SK-N-SH (cell line): ENCODE data around the gene ZC3H12A. TPM values are rescaled to one million over a fixed set of nuclear protein-coding genes. Genes with fewer than 3 reads are reported as not detected.

ENCODE experiments used
- CTCF ChIA-PET: fragments of 300-600, 350-600 bp; formaldehyde crosslinking; extraction: SDS; loops from one replicate; lab custom pipeline; 2021; lab: Yijun Ruan, JAX
- POLR2A ChIA-PET: fragments of 350-600 bp; sonication (Branson Sonifier 250); formaldehyde crosslinking; extraction: SDS; loops from one replicate; lab custom pipeline; 2020; ENCODE audit warnings: antibody characterized with exemption, inconsistent platforms; lab: Yijun Ruan, JAX
- DNase-seq: peaks from one replicate; pipeline ENCODE4 v3.0.0; 2012
- H2AFZ ChIP-seq: fragments of 200-600 bp; sonication (generic); 2 replicates; pipeline ENCODE4 v1.8.1; 2016; ENCODE audit warnings: antibody characterized with exemption, mild to moderate bottlenecking, low read depth
- H3F3A ChIP-seq: fragments of 200-600 bp; sonication (generic); replicated peaks from 2 replicates; pipeline ENCODE3; 2016; ENCODE audit warnings: antibody characterized with exemption, mild to moderate bottlenecking; ENCODE audit not compliant: insufficient read depth
- H3K27ac ChIP-seq, 2 experiments: fragments of 200-500 bp in 1 of 2; fragments of 200-600 bp in 1 of 2; sonication (Bioruptor generic) in 1 of 2; sonication (generic), shearing (Covaris generic) in 1 of 2; 2 replicates each; pipeline versions ENCODE4 v1.5.1 to v1.6.1; 2014 to 2016; ENCODE audit warnings: low read depth in 2 of 2, inconsistent platforms in 1 of 2, low read length in 1 of 2, mild to moderate bottlenecking in 1 of 2, mixed read lengths in 1 of 2
- H3K27me3 ChIP-seq: fragments of 200-600 bp; sonication (generic), shearing (Covaris generic); 2 replicates; pipeline ENCODE4 v1.6.1; 2016; ENCODE audit warnings: mixed run types; ENCODE audit not compliant: insufficient read depth
- H3K36me3 ChIP-seq, 2 experiments: fragments of 200-500 bp in 1 of 2; fragments of 200-600 bp in 1 of 2; sonication (Bioruptor generic) in 1 of 2; sonication (generic) in 1 of 2; replicated peaks in 1 of 2; 2 replicates each; pipeline versions ENCODE3 to v1.5.1; 2014 to 2016; ENCODE audit warnings: low read length in 1 of 2, mild to moderate bottlenecking in 1 of 2; ENCODE audit not compliant: insufficient read depth in 2 of 2, control insufficient read depth in 1 of 2
- H3K4me1 ChIP-seq, 2 experiments: fragments of 200-500 bp in 1 of 2; fragments of 200-600 bp in 1 of 2; sonication (Bioruptor generic) in 1 of 2; sonication (generic), shearing (Covaris generic) in 1 of 2; 2 replicates each; pipeline versions ENCODE4 v1.5.1 to v1.6.1; 2014 to 2016; ENCODE audit warnings: low read depth in 1 of 2, low read length in 1 of 2, mixed run types in 1 of 2; ENCODE audit not compliant: insufficient read depth in 2 of 2, control insufficient read depth in 1 of 2
- H3K4me2 ChIP-seq: fragments of 200-600 bp; sonication (generic), shearing (Covaris generic); 2 replicates; pipeline ENCODE4 v1.6.1; 2017; ENCODE audit warnings: mixed run types
- H3K4me3 ChIP-seq, 2 experiments: fragments of 200-500 bp in 1 of 2; fragments of 200-600 bp in 1 of 2; sonication (Bioruptor generic) in 1 of 2; sonication (generic), shearing (Covaris generic) in 1 of 2; 2 replicates each; pipeline versions ENCODE4 v1.5.1 to v1.8.1; 2014 to 2016; ENCODE audit warnings: low read depth in 2 of 2, inconsistent platforms in 1 of 2, low read length in 1 of 2, mild to moderate bottlenecking in 1 of 2, mixed read lengths in 1 of 2, moderate library complexity in 1 of 2
- H3K79me2 ChIP-seq: fragments of 200-600 bp; sonication (generic); 2 replicates; pipeline ENCODE4 v1.8.1; 2017; ENCODE audit warnings: mild to moderate bottlenecking; ENCODE audit not compliant: insufficient read depth
- H3K9ac ChIP-seq: fragments of 200-600 bp; sonication (generic); 2 replicates; pipeline ENCODE4 v1.6.1; 2017; ENCODE audit warnings: mixed run types
- H3K9me2 ChIP-seq: fragments of 200-600 bp; sonication (generic); 2 replicates; pipeline ENCODE4 v1.6.1; 2017; ENCODE audit warnings: mixed run types
- H3K9me3 ChIP-seq: fragments of 200-600 bp; sonication (generic); 2 replicates; pipeline ENCODE4 v1.6.1; 2017; ENCODE audit warnings: mixed run types, mild to moderate bottlenecking, moderate library complexity
- H4K20me1 ChIP-seq: fragments of 200-600 bp; sonication (generic); 2 replicates; pipeline ENCODE4 v1.6.1; 2017; ENCODE audit warnings: mild to moderate bottlenecking, mixed run types; ENCODE audit not compliant: insufficient read depth
- CTCF ChIP-seq: fragments of 200-600 bp; sonication (generic); IDR thresholded peaks from 2 replicates; pipeline ENCODE4 v1.6.1; 2017; ENCODE audit warnings: antibody characterized with exemption, mild to moderate bottlenecking, moderate library complexity
- FOSL2 ChIP-seq: IDR thresholded peaks from 2 replicates; pipeline ENCODE4 v1.4.0; 2012; ENCODE audit warnings: low read depth, mild to moderate bottlenecking, moderate library complexity, borderline replicate concordance
- GATA2 ChIP-seq: sonication (generic); formaldehyde crosslinking; IDR thresholded peaks from 2 replicates; pipeline ENCODE4 v1.5.0; 2020; ENCODE audit warnings: mild to moderate bottlenecking, missing genetic modification reagents
- MXI1 ChIP-seq: IDR thresholded peaks from 2 replicates; pipeline ENCODE4 v1.6.1; 2012; ENCODE audit warnings: mild to moderate bottlenecking, low read depth, low read length, improper control_type of control experiment
- NFIC ChIP-seq: IDR thresholded peaks from 2 replicates; pipeline ENCODE4 v1.4.0; 2012; ENCODE audit warnings: borderline replicate concordance
- POLR2AphosphoS5 ChIP-seq: IDR thresholded peaks from 2 replicates; pipeline ENCODE4 v1.6.1; 2012; ENCODE audit warnings: low read depth, low read length
- RAD21 ChIP-seq: IDR thresholded peaks from 2 replicates; pipeline ENCODE4 v1.6.1; 2012; ENCODE audit warnings: mild to moderate bottlenecking, low read length
- SMC3 ChIP-seq: IDR thresholded peaks from 2 replicates; pipeline ENCODE4 v1.6.1; 2012; ENCODE audit warnings: low read depth, low read length, improper control_type of control experiment
- TCF12 ChIP-seq: IDR thresholded peaks from 2 replicates; pipeline ENCODE4 v1.4.0; 2012
- USF2 ChIP-seq: fragments of 150-350 bp; IDR thresholded peaks from 2 replicates; pipeline ENCODE4 v1.6.1; 2017; ENCODE audit warnings: antibody characterized with exemption, low read length, low read depth, borderline replicate concordance
- WGBS: methylation state at CpG from one replicate; pipeline ENCODE4 v1.1.6; 2017; ENCODE audit warnings: low lambda C conversion rate; 5-methylcytosine and 5-hydroxymethylcytosine counted together
- polyA plus RNA-seq, 3 experiments: library from polyadenylated mRNA; depleted of rRNA; stranded (reverse); fragments of >200 nt; gene quantifications; 2 replicates each; pipeline ENCODE4 v1.2.3, GENCODE V29; 2012
- TF ChIP-seq, protein P1 (sequence below): IDR thresholded peaks from 2 replicates; pipeline ENCODE4 v1.6.1; 2012; ENCODE audit warnings: mild to moderate bottlenecking, low read depth, low read length, moderate library complexity
- TF ChIP-seq, protein P2 (sequence below): IDR thresholded peaks from 2 replicates; pipeline ENCODE4 v1.4.0; 2012; ENCODE audit warnings: low read depth

The ZC3H12A gene
- polyA plus RNA-seq, 1 of the 3 experiments (the other 2 are of a cell fraction) = 8.9 TPM

DNA sequence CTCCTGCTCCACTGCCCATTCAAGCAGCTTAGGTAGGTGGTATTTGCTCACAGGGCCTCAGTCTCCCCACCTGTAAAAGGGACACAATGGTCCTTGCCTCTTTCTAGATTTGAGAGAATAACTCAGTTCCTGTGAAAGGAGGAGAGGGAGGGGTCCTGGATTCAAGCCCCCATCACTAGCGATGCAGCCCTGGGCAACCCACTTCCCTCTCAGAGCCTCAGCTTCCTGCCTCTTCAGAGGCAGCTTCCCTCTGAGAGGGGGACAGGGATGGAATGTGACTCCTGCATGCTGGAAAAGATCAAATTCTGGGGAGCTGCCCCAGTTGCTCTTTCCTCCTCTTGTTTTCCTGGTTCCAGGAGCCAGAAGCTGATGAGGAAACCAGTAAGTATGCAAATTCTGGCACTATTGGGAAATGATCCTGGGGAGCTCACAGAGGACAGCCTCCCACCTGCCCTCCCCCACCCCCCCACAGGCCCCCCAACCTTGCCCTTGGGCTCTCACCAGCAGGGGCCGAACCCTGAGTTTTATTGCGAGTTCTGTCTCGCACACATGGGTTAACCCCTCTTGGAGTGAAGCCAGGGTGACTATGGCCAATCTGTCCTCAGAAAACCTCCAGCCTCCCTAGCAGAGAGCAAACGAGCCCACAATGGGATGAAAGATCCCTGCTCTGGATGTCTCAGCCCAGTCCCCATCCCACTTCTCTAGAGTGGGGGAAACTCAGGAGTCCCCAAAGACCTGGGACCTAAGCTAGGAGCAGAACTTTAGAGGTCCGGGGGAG is 11.7 kb downstream of the ZC3H12A start (continued):
- TF ChIP-seq MXI1 = no peak
- TF ChIP-seq POLR2AphosphoS5 = no peak
- TF ChIP-seq FOSL2 = no peak
- TF ChIP-seq GATA2 (CRISPR knock-in tag) = no peak
- TF ChIP-seq USF2 = no peak
- TF ChIP-seq NFIC = no peak
- no peak for TF ChIP-seq TCF12

GRCh38 chr1:37486680-37487618 is 12.6 kb downstream of the ZC3H12A start:
- CTCF ChIA-PET = interaction anchor here (0.5 to 21.1 kb wide), 41 partner anchors 10 to 971 kb away, joined by 3 to 481 read pairs (median 4); partner anchors contain the start of genes DNALI1, MEAF6, SNIP1 and ZC3H12A
- TF ChIP-seq, protein P1, sequence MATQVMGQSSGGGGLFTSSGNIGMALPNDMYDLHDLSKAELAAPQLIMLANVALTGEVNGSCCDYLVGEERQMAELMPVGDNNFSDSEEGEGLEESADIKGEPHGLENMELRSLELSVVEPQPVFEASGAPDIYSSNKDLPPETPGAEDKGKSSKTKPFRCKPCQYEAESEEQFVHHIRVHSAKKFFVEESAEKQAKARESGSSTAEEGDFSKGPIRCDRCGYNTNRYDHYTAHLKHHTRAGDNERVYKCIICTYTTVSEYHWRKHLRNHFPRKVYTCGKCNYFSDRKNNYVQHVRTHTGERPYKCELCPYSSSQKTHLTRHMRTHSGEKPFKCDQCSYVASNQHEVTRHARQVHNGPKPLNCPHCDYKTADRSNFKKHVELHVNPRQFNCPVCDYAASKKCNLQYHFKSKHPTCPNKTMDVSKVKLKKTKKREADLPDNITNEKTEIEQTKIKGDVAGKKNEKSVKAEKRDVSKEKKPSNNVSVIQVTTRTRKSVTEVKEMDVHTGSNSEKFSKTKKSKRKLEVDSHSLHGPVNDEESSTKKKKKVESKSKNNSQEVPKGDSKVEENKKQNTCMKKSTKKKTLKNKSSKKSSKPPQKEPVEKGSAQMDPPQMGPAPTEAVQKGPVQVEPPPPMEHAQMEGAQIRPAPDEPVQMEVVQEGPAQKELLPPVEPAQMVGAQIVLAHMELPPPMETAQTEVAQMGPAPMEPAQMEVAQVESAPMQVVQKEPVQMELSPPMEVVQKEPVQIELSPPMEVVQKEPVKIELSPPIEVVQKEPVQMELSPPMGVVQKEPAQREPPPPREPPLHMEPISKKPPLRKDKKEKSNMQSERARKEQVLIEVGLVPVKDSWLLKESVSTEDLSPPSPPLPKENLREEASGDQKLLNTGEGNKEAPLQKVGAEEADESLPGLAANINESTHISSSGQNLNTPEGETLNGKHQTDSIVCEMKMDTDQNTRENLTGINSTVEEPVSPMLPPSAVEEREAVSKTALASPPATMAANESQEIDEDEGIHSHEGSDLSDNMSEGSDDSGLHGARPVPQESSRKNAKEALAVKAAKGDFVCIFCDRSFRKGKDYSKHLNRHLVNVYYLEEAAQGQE = no peak
- TF ChIP-seq, protein P2, sequence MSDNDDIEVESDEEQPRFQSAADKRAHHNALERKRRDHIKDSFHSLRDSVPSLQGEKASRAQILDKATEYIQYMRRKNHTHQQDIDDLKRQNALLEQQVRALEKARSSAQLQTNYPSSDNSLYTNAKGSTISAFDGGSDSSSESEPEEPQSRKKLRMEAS = no peak
- peak; percentile 52; the same call in 1 of the 2 replicates for TF ChIP-seq MXI1
- TF ChIP-seq RAD21 = peak; percentile 83
- TF ChIP-seq CTCF = peak; percentile 97
- peak; percentile 96 for TF ChIP-seq SMC3

More at GRCh38 chr1:37486680-37487618, 12.6 kb downstream of the ZC3H12A start:
- DNase-seq = peak; percentile 83
- no peak overlapping the region for H3K4me2 ChIP-seq
- H3K27me3 ChIP-seq = no peaks in the 10 kb centered on the region
- WGBS = 32% methylated on average over 8 of the region's 10 CpGs
- H3K9me3 ChIP-seq = no peaks in the 10 kb centered on the region
- H3K27ac ChIP-seq = peak overlapping the region; percentile 5 to 13; a peak in 1 of 4 replicates
- peak overlapping the region in 1 of 2 experiments; percentile 1; a peak in 1 of 4 replicates for H3K4me3 ChIP-seq
- peaks cover 9% of the 10 kb centered on the region; the same call in 1 of the 2 replicates for H3K79me2 ChIP-seq
- H3F3A ChIP-seq = peaks cover 15% of the 10 kb centered on the region
- H2AFZ ChIP-seq = no peak overlapping the region
- no peak overlapping the region for H3K9ac ChIP-seq
- H3K9me2 ChIP-seq = no peaks in the 10 kb centered on the region
- H3K4me1 ChIP-seq = peaks cover 0 to 30% of the 10 kb centered on the region in 2 experiments; a peak in 1 of 4 replicates
- POLR2A ChIA-PET = interaction anchor here (1.7 kb wide), 1 partner anchor 10 kb away, joined by 6 read pairs; no protein-coding TSS in a partner anchor
- no peaks in the 10 kb centered on the region for H4K20me1 ChIP-seq
- H3K36me3 ChIP-seq = peaks cover 21 to 29% of the 10 kb centered on the region in 2 experiments
